Endothelial cell (in vitro differentiated cells): ENCODE results near the gene FAAH2. TPM values are rescaled to one million over a fixed set of nuclear protein-coding genes. Genes with fewer than 3 reads are reported as not detected.

ENCODE experiments used
- DNase-seq: peaks from one replicate; pipeline ENCODE4 v3.0.0; 2021; ENCODE audit warnings: low spot score
- H3K27ac Mint-ChIP-seq: one replicate; pipeline ENCODE4 v1.8.0; 2021; ENCODE audit warnings: mixed read lengths, inconsistent platforms; ENCODE audit not compliant: unreplicated experiment
- H3K27me3 Mint-ChIP-seq: one replicate; pipeline ENCODE4 v1.8.0; 2021; ENCODE audit warnings: mild to moderate bottlenecking, moderate library complexity, mixed read lengths, inconsistent platforms; ENCODE audit not compliant: unreplicated experiment
- H3K36me3 Mint-ChIP-seq: one replicate; pipeline ENCODE4 v1.8.0; 2021; ENCODE audit warnings: mild to moderate bottlenecking, low read depth, mixed read lengths, inconsistent platforms; ENCODE audit not compliant: unreplicated experiment
- H3K4me1 Mint-ChIP-seq: one replicate; pipeline ENCODE4 v1.8.0; 2021; ENCODE audit warnings: mild to moderate bottlenecking, mixed read lengths, inconsistent platforms; ENCODE audit not compliant: unreplicated experiment
- H3K4me3 Mint-ChIP-seq: one replicate; pipeline ENCODE4 v1.8.0; 2021; ENCODE audit warnings: mild to moderate bottlenecking, mixed read lengths, inconsistent platforms; ENCODE audit not compliant: unreplicated experiment
- H3K9me3 Mint-ChIP-seq: one replicate; pipeline ENCODE4 v1.8.0; 2021; ENCODE audit warnings: mixed read lengths, inconsistent platforms; ENCODE audit not compliant: unreplicated experiment
- total RNA-seq: library from RNA; stranded (reverse); fragmentation: NEBNext Ultra II Directional; extraction: Animal tissue kit (Norgen Biotek cat#: 25700); gene quantifications from one replicate; pipeline ENCODE4 v1.2.1, GENCODE V29; 2021; ENCODE audit not compliant: unreplicated experiment
- TF ChIP-seq, protein P1 (sequence below): fragments of 200-600 bp; sonication (generic); IDR thresholded peaks from one replicate; pipeline ENCODE4 v1.5.0; 2021; ENCODE audit warnings: antibody characterized with exemption; ENCODE audit not compliant: unreplicated experiment

FAAH2 gene
- total RNA-seq, 1 donor from 2014 or later: 4.0 TPM

DNA sequence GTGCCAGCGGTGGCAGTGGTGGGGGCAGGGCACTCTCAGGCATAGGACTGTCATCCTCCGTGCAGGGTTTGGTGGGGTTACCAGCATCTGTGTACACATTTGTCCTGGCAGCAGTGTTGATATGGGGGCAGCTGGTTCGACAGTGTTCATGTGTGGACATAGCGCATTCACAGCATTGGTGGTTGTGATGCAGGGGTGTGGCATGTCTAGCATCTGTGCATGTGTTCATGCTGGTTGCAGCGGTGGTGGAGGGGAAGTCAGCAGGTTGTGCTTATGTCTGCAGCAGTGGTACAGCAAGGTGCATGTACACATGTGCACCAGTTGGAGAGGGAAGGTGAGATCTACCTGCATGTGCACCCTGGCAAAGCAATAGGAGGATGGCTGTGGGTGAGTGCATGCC lies 230.0 kb downstream of the FAAH2 start:
- H3K4me1 Mint-ChIP-seq: no peaks in the 10 kb centered on the region
- TF ChIP-seq, protein P1, sequence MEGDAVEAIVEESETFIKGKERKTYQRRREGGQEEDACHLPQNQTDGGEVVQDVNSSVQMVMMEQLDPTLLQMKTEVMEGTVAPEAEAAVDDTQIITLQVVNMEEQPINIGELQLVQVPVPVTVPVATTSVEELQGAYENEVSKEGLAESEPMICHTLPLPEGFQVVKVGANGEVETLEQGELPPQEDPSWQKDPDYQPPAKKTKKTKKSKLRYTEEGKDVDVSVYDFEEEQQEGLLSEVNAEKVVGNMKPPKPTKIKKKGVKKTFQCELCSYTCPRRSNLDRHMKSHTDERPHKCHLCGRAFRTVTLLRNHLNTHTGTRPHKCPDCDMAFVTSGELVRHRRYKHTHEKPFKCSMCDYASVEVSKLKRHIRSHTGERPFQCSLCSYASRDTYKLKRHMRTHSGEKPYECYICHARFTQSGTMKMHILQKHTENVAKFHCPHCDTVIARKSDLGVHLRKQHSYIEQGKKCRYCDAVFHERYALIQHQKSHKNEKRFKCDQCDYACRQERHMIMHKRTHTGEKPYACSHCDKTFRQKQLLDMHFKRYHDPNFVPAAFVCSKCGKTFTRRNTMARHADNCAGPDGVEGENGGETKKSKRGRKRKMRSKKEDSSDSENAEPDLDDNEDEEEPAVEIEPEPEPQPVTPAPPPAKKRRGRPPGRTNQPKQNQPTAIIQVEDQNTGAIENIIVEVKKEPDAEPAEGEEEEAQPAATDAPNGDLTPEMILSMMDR: no peak
- H3K9me3 Mint-ChIP-seq: no peaks in the 10 kb centered on the region
- H3K4me3 Mint-ChIP-seq: no peak overlapping the region
- H3K27ac Mint-ChIP-seq: no peak overlapping the region
- H3K36me3 Mint-ChIP-seq: no peaks in the 10 kb centered on the region
- H3K27me3 Mint-ChIP-seq: peaks cover 3% of the 10 kb centered on the region
- no peak for DNase-seq

GRCh38 chrX:57519578-57520118 lies 233.1 kb downstream of the FAAH2 start:
- Mint-ChIP-seq H3K9me3 (no peaks in the 10 kb centered on the region), H3K27me3 (peaks cover 1% of the 10 kb centered on the region), H3K27ac (no peak overlapping the region), H3K36me3 (no peaks in the 10 kb centered on the region), H3K4me3 (no peak overlapping the region), H3K4me1 (no peaks in the 10 kb centered on the region)
- TF ChIP-seq, protein P1: no peak
- no peak for DNase-seq

DNA sequence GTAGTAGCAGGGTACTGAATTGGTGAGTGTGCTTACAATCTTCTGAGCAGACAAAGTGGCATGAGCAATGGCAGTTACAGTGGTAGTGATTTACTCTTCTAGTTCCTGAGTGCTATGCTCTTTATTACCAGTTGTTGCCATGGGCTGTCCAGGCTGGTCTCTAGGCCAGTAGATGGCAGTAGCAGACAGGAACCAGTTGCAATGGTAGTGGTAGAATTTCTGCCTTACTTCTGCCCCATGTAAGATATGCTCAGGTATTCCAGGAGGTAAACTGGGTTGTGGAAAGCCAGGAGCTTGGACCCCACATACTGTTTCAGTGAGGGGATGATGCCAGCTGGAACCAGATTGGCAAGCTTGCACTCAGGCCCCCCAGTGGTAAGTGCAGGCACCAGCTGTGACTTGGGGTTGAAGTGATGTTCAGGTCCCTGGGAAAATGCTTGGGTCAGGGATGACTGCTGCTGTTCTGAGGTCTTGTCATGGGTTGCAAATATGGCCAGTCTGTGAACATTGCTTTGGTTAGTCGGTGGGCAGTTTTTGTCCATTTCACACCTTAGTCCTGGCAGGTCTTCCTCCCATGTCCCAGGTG lies 242.3 kb downstream of the FAAH2 start:
- Mint-ChIP-seq H3K27me3 (no peaks in the 10 kb centered on the region), H3K4me3 (no peak overlapping the region), H3K36me3 (no peaks in the 10 kb centered on the region), H3K4me1 (no peaks in the 10 kb centered on the region), H3K9me3 (no peaks in the 10 kb centered on the region), H3K27ac (no peak overlapping the region)
- TF ChIP-seq, protein P1: peak; percentile 24
- peak; percentile 9 for DNase-seq

Other genes with a start within 250 kb of the FAAH2 start
- gene SPIN2B, start 165.2 kb upstream of the FAAH2 start, total RNA-seq: 16.5 TPM
- gene SPIN2A, start 149.3 kb upstream of the FAAH2 start, total RNA-seq: 1.6 TPM